Endothelial cell of coronary artery (primary cell): ENCODE results near the gene AP3B1. TPM values are rescaled to one million over a fixed set of nuclear protein-coding genes. Genes with fewer than 3 reads are reported as not detected.

Source experiments
- total RNA-seq: library from RNA; depleted of rRNA; stranded (reverse); fragments of >200 nt; gene quantifications from 2 replicates; pipeline ENCODE4 v1.2.3, GENCODE V29; 2014

AP3B1 gene
- 48.6 and 51.3 TPM in 2 replicates for total RNA-seq

GRCh38 chr5:78294248-78295034 lies at the start of gene AP3B1:
Gene AP3B1 (minus strand): TSS chr5:78294698. CDS start chr5:78294579, 119 bp downstream.

Other genes with a start within 250 kb of the AP3B1 start
- gene SCAMP1, start 65.9 kb upstream of the AP3B1 start, total RNA-seq: 39.3 and 52.1 TPM in 2 replicates